GM23248 (cell line): ENCODE data around the gene PHC2.

Experiments used
- EZH2 ChIP-seq: fragments of 200-600 bp; sonication (generic); IDR thresholded peaks from 2 replicates; pipeline ENCODE4 v1.6.1; 2018; ENCODE audit warnings: antibody characterized with exemption, mild to moderate bottlenecking; ENCODE audit not compliant: insufficient read depth, poor library complexity, severe bottlenecking
- EZH2phosphoT487 ChIP-seq: fragments of 200-600 bp; sonication (generic); IDR thresholded peaks from 2 replicates; pipeline ENCODE4 v1.6.1; 2018; ENCODE audit warnings: antibody characterized with exemption, moderate library complexity, mild to moderate bottlenecking, low read depth; ENCODE audit not compliant: insufficient read depth

GRCh38 chr1:33349081-33349759 lies 81.7 kb downstream of the PHC2 start:
- no peak for TF ChIP-seq EZH2
- TF ChIP-seq EZH2phosphoT487: no peak
